Uterus (tissue), 4 donors: Measurements from ENCODE around the gene BMPR1B. TPM values are rescaled to one million over a fixed set of nuclear protein-coding genes. Genes with fewer than 3 reads are reported as not detected.

Experiments
- DNase-seq, 2 donors: peaks; one replicate each; pipeline ENCODE4 v3.0.0-alpha.2; 2019 to 2020
- H3K27ac ChIP-seq, 2 donors: fragments of 200-600 bp; sonication (generic); 1 replicate in 1 of 2; 2 replicates in 1 of 2; pipeline ENCODE4 v1.5.1; 2016 to 2018
- H3K27me3 ChIP-seq, 2 donors: fragments of 200-600 bp; sonication (generic); one replicate each; pipeline ENCODE4 v1.5.1; 2018 to 2019; ENCODE audit warnings: control low read depth in 1 of 2
- H3K36me3 ChIP-seq, 2 donors: fragments of 200-600 bp; sonication (generic); one replicate each; pipeline ENCODE4 v1.5.1; 2019; ENCODE audit warnings: control low read depth in 1 of 2
- H3K4me1 ChIP-seq, 2 donors: fragments of 200-600 bp; sonication (generic); one replicate each; pipeline ENCODE4 v1.5.1; 2018 to 2019; ENCODE audit warnings: control low read depth in 1 of 2
- H3K4me3 ChIP-seq, 2 donors: fragments of 200-600 bp; sonication (generic); 1 replicate in 1 of 2; 2 replicates in 1 of 2; pipeline ENCODE4 v1.5.1; 2018 to 2019; ENCODE audit warnings: mild to moderate bottlenecking in 1 of 2
- H3K9me3 ChIP-seq, 2 donors: fragments of 200-600 bp; sonication (generic); one replicate each; pipeline ENCODE4 v1.5.1; 2019; ENCODE audit warnings: control low read depth in 1 of 2
- CTCF ChIP-seq, 4 experiments: fragments of 200-600 bp in 2 of 4; fragments of 450-650 bp in 2 of 4; sonication (generic) in 2 of 4; IDR thresholded peaks; one replicate each; pipeline ENCODE4 v1.5.1; 2016 to 2019; ENCODE audit warnings: antibody characterized with exemption in 4 of 4, mild to moderate bottlenecking in 2 of 4, moderate library complexity in 1 of 4
- POLR2A ChIP-seq, 2 donors: fragments of 450-650 bp; IDR thresholded peaks; one replicate each; pipeline ENCODE4 v1.6.1; 2016; ENCODE audit warnings: antibody characterized with exemption in 2 of 2, mild to moderate bottlenecking in 1 of 2, moderate library complexity in 1 of 2
- intact Hi-C: fragments of 100-400 bp; cut with DNase I; formaldehyde crosslinking; loops from one replicate; pipeline ENCODE4 v1.15.1; 2023; ENCODE audit warnings: low total_unique reads
- total RNA-seq, 4 donors: library from RNA; depleted of rRNA in 3 of 4; stranded (reverse); fragments of >200 nt in 3 of 4; gene quantifications; one replicate each; pipeline versions ENCODE4 v1.1.0 to v1.2.4, GENCODE V29; 2014 to 2023
- donor health status: DM: yes; HTN: yes; CAD: no.

BMPR1B gene
- total RNA-seq, 4 donors from 2014 or later, result under 0.01 to 13.6 (median 3.3) TPM

- H3K9me3 ChIP-seq, result no peaks in the 10 kb centered on the region
- H3K27ac ChIP-seq, result no peak overlapping the region
- H3K4me1 ChIP-seq, result no peaks in the 10 kb centered on the region
- no peak overlapping the region for H3K4me3 ChIP-seq
- TF ChIP-seq CTCF (IDR thresholded peaks at IDR 0.05) (no peak), POLR2A (IDR thresholded peaks at IDR 0.05) (no peak)
- no peak for DNase-seq
- H3K27me3 ChIP-seq, result no peaks in the 10 kb centered on the region
- intact Hi-C loops, result no loop called here
- no peaks in the 10 kb centered on the region for H3K36me3 ChIP-seq
Measured at GRCh38 chr4:95045429-95045828, 287.7 kb downstream of the BMPR1B start.

DNA sequence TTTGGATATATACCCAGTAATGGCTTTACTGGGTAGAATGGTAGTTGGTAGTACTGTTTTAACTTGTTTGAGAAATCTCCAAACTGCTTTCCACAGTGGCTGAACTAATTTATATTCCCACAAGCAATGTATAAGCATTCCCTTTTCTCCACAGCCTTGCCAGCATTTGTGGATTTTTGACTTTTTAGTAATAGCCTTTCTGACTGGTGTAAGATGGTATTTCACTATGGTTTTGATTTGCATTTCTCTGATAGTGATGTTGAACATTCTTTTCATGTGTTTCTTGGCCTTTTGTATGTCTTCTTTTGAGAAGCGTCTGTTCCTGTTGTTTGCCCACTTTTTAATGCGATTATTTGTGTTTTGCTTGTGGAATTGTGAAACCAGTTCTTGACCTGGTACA, 290.5 kb downstream of the BMPR1B start:
- Histone ChIP-seq H3K4me1 (no peaks in the 10 kb centered on the region), H3K4me3 (no peak overlapping the region), H3K36me3 (no peaks in the 10 kb centered on the region), H3K27me3 (no peaks in the 10 kb centered on the region), H3K27ac (no peak overlapping the region), H3K9me3 (no peaks in the 10 kb centered on the region)
- intact Hi-C loops, result no loop called here
- DNase-seq, result no peak
- TF ChIP-seq CTCF (IDR thresholded peaks at IDR 0.05) (no peak), POLR2A (IDR thresholded peaks at IDR 0.05) (no peak)

GRCh38 chr4:95049551-95050233, 291.9 kb downstream of the BMPR1B start:
- intact Hi-C loops, result no loop called here
- no peak overlapping the region for H3K27ac ChIP-seq
- no peaks in the 10 kb centered on the region for H3K4me1 ChIP-seq

DNA sequence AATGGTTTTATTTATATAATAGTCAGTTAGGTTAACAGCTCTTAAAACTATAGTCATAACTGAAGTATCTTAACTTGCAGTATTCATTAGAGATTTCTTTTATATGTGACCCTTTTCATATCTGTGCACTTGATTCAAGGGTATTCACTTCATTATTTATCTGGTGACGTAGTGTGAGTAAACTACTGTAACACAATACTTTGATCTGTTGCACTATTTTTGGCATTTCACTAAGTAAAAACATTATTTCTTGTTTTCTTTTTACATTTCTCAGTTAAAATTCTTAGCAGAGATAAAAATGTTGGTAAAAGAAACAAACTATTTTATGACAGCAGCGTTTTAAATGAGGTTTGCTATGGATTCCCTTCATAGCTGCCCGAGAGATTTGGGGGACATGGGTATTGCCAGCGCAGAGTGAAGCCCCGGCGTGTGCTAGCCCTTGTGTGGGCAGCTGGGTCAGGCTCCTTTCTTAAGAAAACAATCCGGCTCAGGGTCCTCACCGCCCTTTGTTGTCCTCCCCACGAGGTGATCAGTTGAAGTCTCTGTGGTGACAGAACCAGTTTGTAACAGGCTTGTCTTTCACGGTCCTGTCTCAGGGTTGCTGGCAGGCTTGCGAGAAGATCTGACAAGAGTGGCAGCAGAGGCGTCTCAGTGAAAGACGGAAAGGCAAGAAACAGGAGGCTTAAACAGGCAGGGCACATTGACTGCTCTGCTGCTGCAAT, 293.4 kb downstream of the BMPR1B start:
- Histone ChIP-seq H3K4me1 (no peaks in the 10 kb centered on the region), H3K27ac (no peak overlapping the region), H3K36me3 (no peaks in the 10 kb centered on the region), H3K27me3 (no peaks in the 10 kb centered on the region), H3K9me3 (no peaks in the 10 kb centered on the region), H3K4me3 (no peak overlapping the region)
- DNase-seq, result no peak
- intact Hi-C loops, result no loop called here
- TF ChIP-seq CTCF (IDR thresholded peaks at IDR 0.05) (no peak), POLR2A (IDR thresholded peaks at IDR 0.05) (no peak)

More at GRCh38 chr4:95049551-95050233, 291.9 kb downstream of the BMPR1B start:
- Histone ChIP-seq H3K36me3 (no peaks in the 10 kb centered on the region), H3K27me3 (no peaks in the 10 kb centered on the region), H3K9me3 (no peaks in the 10 kb centered on the region), H3K4me3 (no peak overlapping the region)
- TF ChIP-seq POLR2A (IDR thresholded peaks at IDR 0.05), result no peak
- no peak for TF ChIP-seq CTCF (IDR thresholded peaks at IDR 0.05)
- DNase-seq, result no peak

DNA sequence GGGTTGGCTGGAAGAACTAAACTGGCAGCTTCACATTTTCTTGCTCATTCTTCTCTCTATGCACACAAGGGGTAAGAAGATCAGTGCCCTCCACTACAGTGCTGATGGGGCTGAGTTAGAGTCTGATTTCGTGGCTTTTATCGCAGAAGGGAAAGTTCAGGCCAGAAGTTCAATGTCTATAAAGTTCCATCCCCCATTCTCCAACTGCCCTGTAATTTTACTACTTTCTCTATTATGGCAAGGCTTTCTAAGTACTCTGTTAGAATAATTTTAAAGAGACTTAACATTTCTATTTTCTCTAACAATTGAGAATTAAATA, 293.9 kb downstream of the BMPR1B start:
- H3K4me3 ChIP-seq, result no peak overlapping the region
- no peak for DNase-seq
- no peak overlapping the region for H3K27ac ChIP-seq
- intact Hi-C loops, result no loop called here
- no peaks in the 10 kb centered on the region for H3K4me1 ChIP-seq
- H3K27me3 ChIP-seq, result no peaks in the 10 kb centered on the region
- no peak for TF ChIP-seq POLR2A (IDR thresholded peaks at IDR 0.05)
- no peak for TF ChIP-seq CTCF (IDR thresholded peaks at IDR 0.05)
- H3K9me3 ChIP-seq, result no peaks in the 10 kb centered on the region
- no peaks in the 10 kb centered on the region for H3K36me3 ChIP-seq
